PC-3 (cell line): ENCODE measurements around the gene CLCN4.

Experiments used
- CTCF ChIP-seq: fragments of 300-600 bp; sonication (generic); conservative IDR thresholded peaks from 2 replicates; pipeline ENCODE4 v1.5.1; 2017; ENCODE audit warnings: antibody characterized with exemption, low read depth, mild to moderate bottlenecking, low read length
- EZH2 ChIP-seq: fragments of 300-600 bp; sonication (generic); IDR thresholded peaks from one replicate; pipeline ENCODE4 v1.6.1; 2017; ENCODE audit warnings: antibody characterized with exemption, mild to moderate bottlenecking, low read length; ENCODE audit not compliant: unreplicated experiment

- TF ChIP-seq CTCF (no peak), EZH2 (no peak)
Observed at GRCh38 chrX:10203617-10204016, 46.8 kb downstream of the CLCN4 start.
